ENCODE results near the gene SESN1. TPM values are rescaled to one million over a fixed set of nuclear protein-coding genes. Genes with fewer than 3 reads are reported as not detected.

Gene SESN1
- total RNA-seq, 1 donor from 2014 or later, result 18.4 TPM

GRCh38 chr6:109105681-109106080 is 11.0 kb upstream of the SESN1 start:
- FAIRE-seq (no peak), DNase-seq (ENCODE audit: low read depth) (no peak)
- Histone ChIP-seq H3K27me3 (ENCODE audit: control insufficient read depth, insufficient read depth, low read length) (no peaks in the 10 kb centered on the region), H3K36me3 (ENCODE audit: control insufficient read depth, insufficient read depth, low read length) (no peaks in the 10 kb centered on the region), H3K4me3 (ENCODE audit: low read depth, low read length) (no peak overlapping the region)
- TF ChIP-seq, protein P1, sequence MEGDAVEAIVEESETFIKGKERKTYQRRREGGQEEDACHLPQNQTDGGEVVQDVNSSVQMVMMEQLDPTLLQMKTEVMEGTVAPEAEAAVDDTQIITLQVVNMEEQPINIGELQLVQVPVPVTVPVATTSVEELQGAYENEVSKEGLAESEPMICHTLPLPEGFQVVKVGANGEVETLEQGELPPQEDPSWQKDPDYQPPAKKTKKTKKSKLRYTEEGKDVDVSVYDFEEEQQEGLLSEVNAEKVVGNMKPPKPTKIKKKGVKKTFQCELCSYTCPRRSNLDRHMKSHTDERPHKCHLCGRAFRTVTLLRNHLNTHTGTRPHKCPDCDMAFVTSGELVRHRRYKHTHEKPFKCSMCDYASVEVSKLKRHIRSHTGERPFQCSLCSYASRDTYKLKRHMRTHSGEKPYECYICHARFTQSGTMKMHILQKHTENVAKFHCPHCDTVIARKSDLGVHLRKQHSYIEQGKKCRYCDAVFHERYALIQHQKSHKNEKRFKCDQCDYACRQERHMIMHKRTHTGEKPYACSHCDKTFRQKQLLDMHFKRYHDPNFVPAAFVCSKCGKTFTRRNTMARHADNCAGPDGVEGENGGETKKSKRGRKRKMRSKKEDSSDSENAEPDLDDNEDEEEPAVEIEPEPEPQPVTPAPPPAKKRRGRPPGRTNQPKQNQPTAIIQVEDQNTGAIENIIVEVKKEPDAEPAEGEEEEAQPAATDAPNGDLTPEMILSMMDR (IDR thresholded peaks at IDR 0.05; ENCODE audit: insufficient read depth, low read length, severe bottlenecking), result no peak

GRCh38 chr6:109104512-109104911 is 9.9 kb upstream of the SESN1 start:
- DNase-seq (ENCODE audit: low read depth) (no peak), FAIRE-seq (no peak)
- Histone ChIP-seq H3K27me3 (ENCODE audit: control insufficient read depth, insufficient read depth, low read length) (no peaks in the 10 kb centered on the region), H3K36me3 (ENCODE audit: control insufficient read depth, insufficient read depth, low read length) (no peaks in the 10 kb centered on the region), H3K4me3 (ENCODE audit: low read depth, low read length) (no peak overlapping the region)
- TF ChIP-seq, protein P1 (IDR thresholded peaks at IDR 0.05; ENCODE audit: insufficient read depth, low read length, severe bottlenecking), result no peak

GRCh38 chr6:109103942-109104341 is 9.3 kb upstream of the SESN1 start:
- Histone ChIP-seq H3K36me3 (ENCODE audit: control insufficient read depth, insufficient read depth, low read length) (no peaks in the 10 kb centered on the region), H3K4me3 (ENCODE audit: low read depth, low read length) (no peak overlapping the region), H3K27me3 (ENCODE audit: control insufficient read depth, insufficient read depth, low read length) (no peaks in the 10 kb centered on the region)
- DNase-seq (ENCODE audit: low read depth) (no peak), FAIRE-seq (no peak)
- TF ChIP-seq, protein P1 (IDR thresholded peaks at IDR 0.05; ENCODE audit: insufficient read depth, low read length, severe bottlenecking), result no peak

DNA sequence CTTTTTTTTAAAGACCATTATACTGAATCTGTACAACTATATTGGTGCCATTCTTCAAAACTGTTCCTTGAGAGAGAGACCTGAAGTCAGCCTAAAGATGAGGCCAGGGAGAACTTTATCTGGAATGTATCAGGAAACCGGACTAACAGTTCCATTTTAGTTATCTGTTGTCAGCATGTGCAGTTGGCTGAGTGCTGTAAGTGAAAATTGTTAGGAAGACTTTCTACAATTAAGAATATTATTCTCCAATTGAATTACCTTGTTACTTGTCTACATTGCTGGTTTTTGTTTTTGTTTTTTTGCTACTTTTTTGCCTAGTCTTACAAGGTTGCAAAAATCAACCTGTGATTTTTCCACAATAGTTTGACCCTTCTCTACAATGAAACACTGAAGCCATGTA is 8.1 kb upstream of the SESN1 start:
- DNase-seq (ENCODE audit: low read depth) (no peak), FAIRE-seq (no peak)
- TF ChIP-seq, protein P1 (IDR thresholded peaks at IDR 0.05; ENCODE audit: insufficient read depth, low read length, severe bottlenecking), result no peak
- no peak overlapping the region for H3K4me3 ChIP-seq (ENCODE audit: low read depth, low read length)
- H3K36me3 ChIP-seq (ENCODE audit: control insufficient read depth, insufficient read depth, low read length), result no peaks in the 10 kb centered on the region
- H3K27me3 ChIP-seq (ENCODE audit: control insufficient read depth, insufficient read depth, low read length), result no peaks in the 10 kb centered on the region

- Histone ChIP-seq H3K27me3 (ENCODE audit: control insufficient read depth, insufficient read depth, low read length) (no peaks in the 10 kb centered on the region), H3K36me3 (ENCODE audit: control insufficient read depth, insufficient read depth, low read length) (no peaks in the 10 kb centered on the region), H3K4me3 (ENCODE audit: low read depth, low read length) (no peak overlapping the region)
- FAIRE-seq (no peak), DNase-seq (ENCODE audit: low read depth) (no peak)
- TF ChIP-seq, protein P1 (IDR thresholded peaks at IDR 0.05; ENCODE audit: insufficient read depth, low read length, severe bottlenecking), result no peak
Observed at GRCh38 chr6:109097661-109098060, 3.0 kb upstream of the SESN1 start.

- Histone ChIP-seq H3K36me3 (ENCODE audit: control insufficient read depth, insufficient read depth, low read length) (no peaks in the 10 kb centered on the region), H3K27me3 (ENCODE audit: control insufficient read depth, insufficient read depth, low read length) (no peaks in the 10 kb centered on the region), H3K4me3 (ENCODE audit: low read depth, low read length) (peak overlapping the region; percentile 62)
- TF ChIP-seq, protein P1 (IDR thresholded peaks at IDR 0.05; ENCODE audit: insufficient read depth, low read length, severe bottlenecking), result no peak
- DNase-seq (ENCODE audit: low read depth) (no peak), FAIRE-seq (no peak)
Observed at GRCh38 chr6:109096208-109096607, 1.6 kb upstream of the SESN1 start.

Data from bronchial epithelial cell (primary cell).